GM10248 (cell line): Measurements from ENCODE around the gene GRIN2B.

Source experiments
- CTCF ChIA-PET: fragments of 300-600 bp; sonication (Branson Sonifier 250); formaldehyde crosslinking; extraction: SDS; loops from one replicate; lab custom pipeline; 2021; ENCODE audit warnings: antibody characterized with exemption; lab: Yijun Ruan, JAX
- POLR2A ChIA-PET: fragments of 350-650 bp; sonication (Branson Sonifier 250); formaldehyde crosslinking; extraction: SDS; loops from one replicate; lab custom pipeline; 2020; ENCODE audit warnings: antibody characterized with exemption; lab: Yijun Ruan, JAX
- DNase-seq: peaks from one replicate; pipeline ENCODE4 v3.0.0; 2012; ENCODE audit errors: extremely low spot score
- CTCF ChIP-seq: IDR thresholded peaks from 2 replicates; pipeline ENCODE4 v1.5.1; 2012; ENCODE audit warnings: mild to moderate bottlenecking, low read depth; ENCODE audit errors: extremely low read depth, missing control alignments, control extremely low read depth

The GRIN2B gene

GRCh38 chr12:13941258-13942249, 39.8 kb downstream of the GRIN2B start:
- CTCF ChIA-PET, result interaction anchor here (1.0 to 3.3 kb wide), 8 partner anchors 9 to 687 kb away, joined by 3 to 22 read pairs (median 4); no protein-coding TSS in a partner anchor
- peak; percentile 36 for TF ChIP-seq CTCF
- POLR2A ChIA-PET, result no interaction called here
- peak; percentile 39 for DNase-seq

- CTCF ChIA-PET, result interaction anchor here (1.1 to 3.3 kb wide), 6 partner anchors 11 to 686 kb away, joined by 3 to 22 read pairs (median 4); no protein-coding TSS in a partner anchor
- POLR2A ChIA-PET, result no interaction called here
Observed at GRCh38 chr12:13940335-13940865, 41.0 kb downstream of the GRIN2B start.

GRCh38 chr12:13937735-13938134, 43.7 kb downstream of the GRIN2B start:
- no peak for TF ChIP-seq CTCF
- POLR2A ChIA-PET, result no interaction called here
- CTCF ChIA-PET, result no interaction called here
- DNase-seq, result no peak

More at GRCh38 chr12:13940335-13940865, 41.0 kb downstream of the GRIN2B start:
- no peak for DNase-seq
- TF ChIP-seq CTCF, result no peak

- ChIA-PET CTCF (no interaction called here), POLR2A (no interaction called here)
- TF ChIP-seq CTCF, result no peak
- no peak for DNase-seq
Observed at GRCh38 chr12:13935169-13935568, 46.2 kb downstream of the GRIN2B start.
